ENCODE results near the gene IWS1. TPM values are rescaled to one million over a fixed set of nuclear protein-coding genes. Genes with fewer than 3 reads are reported as not detected.

The IWS1 gene
- total and polyA plus RNA-seq, 9 of the 15 experiments (the other 6 are each of a cell fraction or from before 2014, with no cell fraction given), result 20.8 to 67.2 (median 46.6) TPM

DNA sequence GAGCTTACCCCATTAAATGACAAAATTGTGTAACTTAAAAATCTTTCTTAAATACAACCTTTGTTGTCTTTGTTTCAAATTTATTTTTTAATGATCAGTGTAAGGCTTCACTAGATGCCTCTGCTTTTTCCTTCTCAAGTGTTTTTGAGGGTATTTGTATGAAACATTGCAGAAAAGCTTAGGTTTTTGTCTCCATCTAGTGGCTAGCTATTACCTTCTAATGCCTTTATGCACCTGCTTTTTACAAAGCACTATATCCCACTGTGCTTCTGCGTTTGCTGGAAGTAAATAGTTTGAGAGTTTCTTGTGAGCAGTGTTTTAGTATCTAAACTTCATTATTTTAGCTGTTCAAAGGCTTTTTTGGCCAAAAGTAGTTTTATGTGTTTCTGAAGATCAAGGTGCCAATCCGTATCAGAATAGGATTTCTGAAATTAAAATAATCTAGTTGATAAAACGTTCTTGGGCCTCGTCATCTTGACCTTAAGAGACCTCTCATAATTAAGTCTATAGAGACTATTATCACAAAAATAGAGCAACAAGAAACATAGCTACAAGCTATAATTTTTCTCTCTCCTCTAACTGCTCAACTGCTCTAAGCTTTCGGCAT, 47.0 kb downstream of the IWS1 start (continued):
- TF ChIP-seq RAD21 (CRISPR knock-in tag; conservative IDR thresholded peaks at IDR 0.05 in 1 of 2, IDR thresholded peaks at IDR 0.05 in 1 of 2) (peak; percentile 79), RBM15 (IDR thresholded peaks at IDR 0.05; ENCODE audit: insufficient read depth, low read length) (no peak), POLR2AphosphoS2 (IDR thresholded peaks at IDR 0.05; ENCODE audit: low read length) (peak; percentile 80; the same call in 1 of the 2 replicates), ETS2 (tag; IDR thresholded peaks at IDR 0.05; ENCODE audit: borderline replicate concordance, poor library complexity, severe bottlenecking) (no peak), TAF7 (tag; IDR thresholded peaks at IDR 0.05) (no peak), POLR2H (tag; IDR thresholded peaks at IDR 0.05; ENCODE audit: low read depth) (peak; percentile 63; the same call in 1 of the 2 replicates), NFIC (IDR thresholded peaks at IDR 0.05) (no peak), SMAD2 (IDR thresholded peaks at IDR 0.05; ENCODE audit: low read depth, low read length) (no peak), TAF1 (IDR thresholded peaks at IDR 0.05; ENCODE audit: control insufficient read depth, extremely low read depth, insufficient read depth, low read length, severe bottlenecking) (no peak), RHOXF2B (CRISPR knock-in tag; conservative IDR thresholded peaks at IDR 0.05) (no peak), STAT5A (IDR thresholded peaks at IDR 0.05; ENCODE audit: borderline replicate concordance, low read length) (no peak), ELF1 (tag; IDR thresholded peaks at IDR 0.05) (no peak), MEIS2 (IDR thresholded peaks at IDR 0.05; ENCODE audit: partially characterized antibody) (no peak), NELFE (IDR thresholded peaks at IDR 0.05; ENCODE audit: insufficient read depth, insufficient read length) (no peak)
- TF ChIP-seq, protein P1, sequence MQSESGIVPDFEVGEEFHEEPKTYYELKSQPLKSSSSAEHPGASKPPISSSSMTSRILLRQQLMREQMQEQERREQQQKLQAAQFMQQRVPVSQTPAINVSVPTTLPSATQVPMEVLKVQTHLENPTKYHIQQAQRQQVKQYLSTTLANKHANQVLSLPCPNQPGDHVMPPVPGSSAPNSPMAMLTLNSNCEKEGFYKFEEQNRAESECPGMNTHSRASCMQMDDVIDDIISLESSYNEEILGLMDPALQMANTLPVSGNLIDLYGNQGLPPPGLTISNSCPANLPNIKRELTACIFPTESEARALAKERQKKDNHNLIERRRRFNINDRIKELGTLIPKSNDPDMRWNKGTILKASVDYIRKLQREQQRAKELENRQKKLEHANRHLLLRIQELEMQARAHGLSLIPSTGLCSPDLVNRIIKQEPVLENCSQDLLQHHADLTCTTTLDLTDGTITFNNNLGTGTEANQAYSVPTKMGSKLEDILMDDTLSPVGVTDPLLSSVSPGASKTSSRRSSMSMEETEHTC (IDR thresholded peaks at IDR 0.05), result no peak
- TF ChIP-seq, protein P2, sequence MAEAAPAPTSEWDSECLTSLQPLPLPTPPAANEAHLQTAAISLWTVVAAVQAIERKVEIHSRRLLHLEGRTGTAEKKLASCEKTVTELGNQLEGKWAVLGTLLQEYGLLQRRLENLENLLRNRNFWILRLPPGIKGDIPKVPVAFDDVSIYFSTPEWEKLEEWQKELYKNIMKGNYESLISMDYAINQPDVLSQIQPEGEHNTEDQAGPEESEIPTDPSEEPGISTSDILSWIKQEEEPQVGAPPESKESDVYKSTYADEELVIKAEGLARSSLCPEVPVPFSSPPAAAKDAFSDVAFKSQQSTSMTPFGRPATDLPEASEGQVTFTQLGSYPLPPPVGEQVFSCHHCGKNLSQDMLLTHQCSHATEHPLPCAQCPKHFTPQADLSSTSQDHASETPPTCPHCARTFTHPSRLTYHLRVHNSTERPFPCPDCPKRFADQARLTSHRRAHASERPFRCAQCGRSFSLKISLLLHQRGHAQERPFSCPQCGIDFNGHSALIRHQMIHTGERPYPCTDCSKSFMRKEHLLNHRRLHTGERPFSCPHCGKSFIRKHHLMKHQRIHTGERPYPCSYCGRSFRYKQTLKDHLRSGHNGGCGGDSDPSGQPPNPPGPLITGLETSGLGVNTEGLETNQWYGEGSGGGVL (CRISPR knock-in tag; IDR thresholded peaks at IDR 0.05), result no peak
- TF ChIP-seq, protein P3, sequence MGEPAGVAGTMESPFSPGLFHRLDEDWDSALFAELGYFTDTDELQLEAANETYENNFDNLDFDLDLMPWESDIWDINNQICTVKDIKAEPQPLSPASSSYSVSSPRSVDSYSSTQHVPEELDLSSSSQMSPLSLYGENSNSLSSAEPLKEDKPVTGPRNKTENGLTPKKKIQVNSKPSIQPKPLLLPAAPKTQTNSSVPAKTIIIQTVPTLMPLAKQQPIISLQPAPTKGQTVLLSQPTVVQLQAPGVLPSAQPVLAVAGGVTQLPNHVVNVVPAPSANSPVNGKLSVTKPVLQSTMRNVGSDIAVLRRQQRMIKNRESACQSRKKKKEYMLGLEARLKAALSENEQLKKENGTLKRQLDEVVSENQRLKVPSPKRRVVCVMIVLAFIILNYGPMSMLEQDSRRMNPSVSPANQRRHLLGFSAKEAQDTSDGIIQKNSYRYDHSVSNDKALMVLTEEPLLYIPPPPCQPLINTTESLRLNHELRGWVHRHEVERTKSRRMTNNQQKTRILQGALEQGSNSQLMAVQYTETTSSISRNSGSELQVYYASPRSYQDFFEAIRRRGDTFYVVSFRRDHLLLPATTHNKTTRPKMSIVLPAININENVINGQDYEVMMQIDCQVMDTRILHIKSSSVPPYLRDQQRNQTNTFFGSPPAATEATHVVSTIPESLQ (CRISPR knock-in tag; IDR thresholded peaks at IDR 0.05), result no peak
- TF ChIP-seq, protein P4, sequence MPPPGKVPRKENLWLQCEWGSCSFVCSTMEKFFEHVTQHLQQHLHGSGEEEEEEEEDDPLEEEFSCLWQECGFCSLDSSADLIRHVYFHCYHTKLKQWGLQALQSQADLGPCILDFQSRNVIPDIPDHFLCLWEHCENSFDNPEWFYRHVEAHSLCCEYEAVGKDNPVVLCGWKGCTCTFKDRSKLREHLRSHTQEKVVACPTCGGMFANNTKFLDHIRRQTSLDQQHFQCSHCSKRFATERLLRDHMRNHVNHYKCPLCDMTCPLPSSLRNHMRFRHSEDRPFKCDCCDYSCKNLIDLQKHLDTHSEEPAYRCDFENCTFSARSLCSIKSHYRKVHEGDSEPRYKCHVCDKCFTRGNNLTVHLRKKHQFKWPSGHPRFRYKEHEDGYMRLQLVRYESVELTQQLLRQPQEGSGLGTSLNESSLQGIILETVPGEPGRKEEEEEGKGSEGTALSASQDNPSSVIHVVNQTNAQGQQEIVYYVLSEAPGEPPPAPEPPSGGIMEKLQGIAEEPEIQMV (tag; conservative IDR thresholded peaks at IDR 0.05; ENCODE audit: low read depth), result no peak
